Gastroesophageal sphincter (tissue), 4 donors: ENCODE results near the gene CALHM2. TPM values are rescaled to one million over a fixed set of nuclear protein-coding genes. Genes with fewer than 3 reads are reported as not detected.

Experiments used
- ATAC-seq: fragments of 150-250 bp; one replicate; pipeline ENCODE4 v1.9.1; 2016; ENCODE audit warnings: mild to moderate bottlenecking, moderate library complexity
- H3K27ac ChIP-seq, 4 donors: fragments of 200-600 bp; sonication (generic) in 3 of 4; 1 replicate in 3 of 4; 2 replicates in 1 of 4; pipeline ENCODE4 v1.5.1; 2016 to 2019
- H3K27me3 ChIP-seq: fragments of 200-600 bp; sonication (generic); one replicate; pipeline ENCODE4 v1.5.1; 2019
- H3K36me3 ChIP-seq, 2 donors: fragments of 200-600 bp; sonication (generic); one replicate each; pipeline ENCODE4 v1.5.1; 2019; ENCODE audit warnings: control low read depth in 1 of 2
- H3K4me1 ChIP-seq, 3 donors: fragments of 200-600 bp; sonication (generic); 1 replicate in 2 of 3; 2 replicates in 1 of 3; pipeline ENCODE4 v1.5.1; 2016 to 2019; ENCODE audit warnings: control low read depth in 2 of 3
- H3K4me3 ChIP-seq, 2 donors: fragments of 200-600 bp; sonication (generic); one replicate each; pipeline ENCODE4 v1.5.1; 2019; ENCODE audit warnings: mild to moderate bottlenecking in 1 of 2, moderate library complexity in 1 of 2
- H3K9me3 ChIP-seq, 3 donors: fragments of 200-600 bp; sonication (generic); one replicate each; pipeline ENCODE4 v1.5.1; 2017 to 2019; ENCODE audit warnings: control low read depth in 2 of 3
- EP300 ChIP-seq: sonication (generic); formaldehyde crosslinking; IDR thresholded peaks from one replicate; pipeline ENCODE4 v1.6.1; 2017; ENCODE audit warnings: antibody characterized with exemption, mild to moderate bottlenecking
- POLR2A ChIP-seq, 2 donors: fragments of 450-650 bp; IDR thresholded peaks; one replicate each; pipeline ENCODE4 v1.6.1; 2017; ENCODE audit warnings: antibody characterized with exemption in 2 of 2, mild to moderate bottlenecking in 2 of 2, moderate library complexity in 1 of 2
- POLR2AphosphoS5 ChIP-seq: sonication (generic); formaldehyde crosslinking; IDR thresholded peaks from one replicate; pipeline ENCODE4 v1.6.1; 2017; ENCODE audit warnings: antibody characterized with exemption
- WGBS, 2 donors: methylation state at CpG; one replicate each; pipeline ENCODE4 v1.1.5; 2018; ENCODE audit warnings: low coverage in 1 of 2; 5-methylcytosine and 5-hydroxymethylcytosine counted together
- total RNA-seq, 4 donors: library from RNA; depleted of rRNA; stranded (reverse); fragments of >200 nt; gene quantifications; one replicate each; pipeline ENCODE4 v1.1.0, GENCODE V29; 2016
- TF ChIP-seq, protein P1 (sequence below), 4 experiments: fragments of 200-600 bp in 2 of 4; fragments of 450-650 bp in 2 of 4; sonication (generic) in 1 of 4; IDR thresholded peaks; one replicate each; pipeline ENCODE4 v1.5.1; 2017 to 2019; ENCODE audit warnings: antibody characterized with exemption in 4 of 4, mild to moderate bottlenecking in 2 of 4, moderate library complexity in 2 of 4

Gene CALHM2, protein sequence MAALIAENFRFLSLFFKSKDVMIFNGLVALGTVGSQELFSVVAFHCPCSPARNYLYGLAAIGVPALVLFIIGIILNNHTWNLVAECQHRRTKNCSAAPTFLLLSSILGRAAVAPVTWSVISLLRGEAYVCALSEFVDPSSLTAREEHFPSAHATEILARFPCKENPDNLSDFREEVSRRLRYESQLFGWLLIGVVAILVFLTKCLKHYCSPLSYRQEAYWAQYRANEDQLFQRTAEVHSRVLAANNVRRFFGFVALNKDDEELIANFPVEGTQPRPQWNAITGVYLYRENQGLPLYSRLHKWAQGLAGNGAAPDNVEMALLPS
- total RNA-seq: 10 to 100 TPM; 30.8 to 69.3 (median 49.6) TPM

DNA sequence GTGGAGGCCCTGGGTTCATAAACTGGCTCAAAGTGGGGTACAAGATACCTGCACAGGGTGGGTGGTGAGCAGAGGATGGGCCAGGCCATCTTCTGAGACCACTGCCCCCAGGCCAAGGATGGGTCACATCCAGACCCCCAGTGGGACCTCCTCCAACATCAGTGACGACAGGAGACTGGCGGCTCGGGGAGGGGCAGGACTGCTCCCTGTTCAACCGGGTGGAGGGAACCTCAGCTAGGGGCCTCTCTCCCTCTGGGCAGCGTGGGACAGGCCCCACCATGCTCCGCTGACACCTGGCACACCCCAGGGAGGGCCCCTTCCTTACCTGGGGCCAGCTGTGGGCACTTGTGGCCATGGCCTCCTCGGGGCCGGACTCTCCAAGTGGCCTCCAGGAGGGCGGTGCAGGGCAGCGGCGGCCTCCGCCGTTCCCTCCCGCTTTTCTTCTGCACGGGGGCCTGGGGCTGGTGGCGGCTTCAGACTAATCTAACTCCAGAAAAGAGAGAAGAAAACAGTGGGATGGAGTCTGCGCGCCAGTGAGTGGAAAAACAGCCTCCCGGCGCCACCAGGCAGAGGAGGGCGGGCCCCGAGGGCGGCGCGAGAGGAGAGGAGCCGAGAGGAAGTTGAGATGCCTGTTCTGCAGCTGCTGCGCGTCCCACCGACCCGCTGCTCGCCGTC lies at the start of gene CALHM2:
CALHM2 (minus strand) TSS at position 540 of the 675 bp plus-strand sequence. CDS start 2,429 bp downstream, outside the sequence.
- 0 to 2% methylated on average over 1 to 12 of the region's 32 CpGs for WGBS, 2 donors
- TF ChIP-seq, protein P1, sequence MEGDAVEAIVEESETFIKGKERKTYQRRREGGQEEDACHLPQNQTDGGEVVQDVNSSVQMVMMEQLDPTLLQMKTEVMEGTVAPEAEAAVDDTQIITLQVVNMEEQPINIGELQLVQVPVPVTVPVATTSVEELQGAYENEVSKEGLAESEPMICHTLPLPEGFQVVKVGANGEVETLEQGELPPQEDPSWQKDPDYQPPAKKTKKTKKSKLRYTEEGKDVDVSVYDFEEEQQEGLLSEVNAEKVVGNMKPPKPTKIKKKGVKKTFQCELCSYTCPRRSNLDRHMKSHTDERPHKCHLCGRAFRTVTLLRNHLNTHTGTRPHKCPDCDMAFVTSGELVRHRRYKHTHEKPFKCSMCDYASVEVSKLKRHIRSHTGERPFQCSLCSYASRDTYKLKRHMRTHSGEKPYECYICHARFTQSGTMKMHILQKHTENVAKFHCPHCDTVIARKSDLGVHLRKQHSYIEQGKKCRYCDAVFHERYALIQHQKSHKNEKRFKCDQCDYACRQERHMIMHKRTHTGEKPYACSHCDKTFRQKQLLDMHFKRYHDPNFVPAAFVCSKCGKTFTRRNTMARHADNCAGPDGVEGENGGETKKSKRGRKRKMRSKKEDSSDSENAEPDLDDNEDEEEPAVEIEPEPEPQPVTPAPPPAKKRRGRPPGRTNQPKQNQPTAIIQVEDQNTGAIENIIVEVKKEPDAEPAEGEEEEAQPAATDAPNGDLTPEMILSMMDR (IDR thresholded peaks at IDR 0.05): no peak
- TF ChIP-seq POLR2AphosphoS5 (no peak), POLR2A (IDR thresholded peaks at IDR 0.05) (peak; percentile 24 to 37), EP300 (no peak)
- no peaks in the 10 kb centered on the region for H3K27me3 ChIP-seq
- peak within 1 kb of the TSS; percentile 58 to 76 for H3K4me3 ChIP-seq
- peak within 1 kb of the TSS; percentile 39 to 91 (median 90) for H3K27ac ChIP-seq
- peaks cover 0 to 61% (median 42%) of the 10 kb centered on the region in 3 donors for H3K4me1 ChIP-seq
- H3K9me3 ChIP-seq: no peaks in the 10 kb centered on the region
- H3K36me3 ChIP-seq: peaks cover 0 to 35% of the 10 kb centered on the region in 2 donors
- ATAC-seq: peak; percentile 55

DNA sequence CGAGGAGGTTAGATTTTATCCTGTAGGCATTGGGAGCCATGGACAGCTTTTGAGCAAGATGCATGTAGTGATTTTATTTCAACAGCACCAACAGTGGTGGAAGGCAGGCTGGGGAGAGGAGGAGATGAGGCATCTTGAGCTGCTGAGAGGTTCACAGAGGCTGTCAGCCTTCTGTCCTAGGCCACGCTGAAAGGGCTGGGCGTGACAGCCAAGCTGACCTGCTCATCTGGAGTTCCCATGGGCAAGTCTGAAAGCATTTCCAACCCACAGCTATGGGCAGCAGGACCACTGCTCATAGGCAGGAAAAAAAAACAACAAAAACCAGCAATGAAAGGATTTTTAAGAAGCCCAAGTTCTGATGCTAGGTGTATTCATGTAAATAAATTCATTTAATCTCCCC lies 49.0 kb upstream of the CALHM2 start:
- WGBS, 2 donors: 78 to 100% methylated on average over 1 to 2 of the region's 3 CpGs
- ATAC-seq: no peak
- TF ChIP-seq, protein P1 (IDR thresholded peaks at IDR 0.05): no peak
- TF ChIP-seq POLR2AphosphoS5: no peak
- no peak for TF ChIP-seq POLR2A (IDR thresholded peaks at IDR 0.05)
- TF ChIP-seq EP300: no peak
- Histone ChIP-seq H3K9me3 (no peaks in the 10 kb centered on the region), H3K4me3 (no peak overlapping the region), H3K36me3 (no peaks in the 10 kb centered on the region), H3K4me1 (peaks cover 0 to 8% (median 3%) of the 10 kb centered on the region in 3 donors), H3K27ac (no peak overlapping the region), H3K27me3 (peaks cover 26% of the 10 kb centered on the region)

DNA sequence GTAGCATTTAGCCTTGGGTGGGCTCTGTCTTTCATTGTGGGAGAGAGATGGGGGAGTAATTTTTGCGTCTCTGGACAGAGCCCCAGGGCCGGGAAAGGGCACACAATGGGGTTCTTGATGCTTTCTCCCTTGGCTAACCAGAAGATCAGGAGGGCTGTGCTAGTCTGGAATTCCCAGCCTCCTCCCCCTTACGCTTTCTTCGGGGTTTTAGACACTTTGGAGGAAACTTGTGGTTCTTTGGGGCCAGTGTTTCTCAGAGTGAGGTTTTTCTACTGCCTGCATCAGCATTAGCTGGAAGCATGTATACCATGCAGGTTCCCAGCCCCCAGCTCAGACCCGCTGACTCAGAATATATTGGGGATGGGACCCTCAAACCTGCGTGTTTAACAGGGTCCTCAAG lies 48.3 kb upstream of the CALHM2 start:
- Histone ChIP-seq H3K4me3 (no peak overlapping the region), H3K9me3 (no peaks in the 10 kb centered on the region), H3K4me1 (peaks cover 0 to 8% (median 3%) of the 10 kb centered on the region in 3 donors), H3K27ac (no peak overlapping the region), H3K27me3 (peaks cover 33% of the 10 kb centered on the region), H3K36me3 (no peaks in the 10 kb centered on the region)
- 80% methylated on average over 1 of the region's 6 CpGs; no CpG with 5 or more reads in 1 of the 2 donors for WGBS, 2 donors
- ATAC-seq: no peak
- TF ChIP-seq, protein P1 (IDR thresholded peaks at IDR 0.05): no peak
- TF ChIP-seq POLR2A (IDR thresholded peaks at IDR 0.05) (no peak), POLR2AphosphoS5 (no peak), EP300 (no peak)

DNA sequence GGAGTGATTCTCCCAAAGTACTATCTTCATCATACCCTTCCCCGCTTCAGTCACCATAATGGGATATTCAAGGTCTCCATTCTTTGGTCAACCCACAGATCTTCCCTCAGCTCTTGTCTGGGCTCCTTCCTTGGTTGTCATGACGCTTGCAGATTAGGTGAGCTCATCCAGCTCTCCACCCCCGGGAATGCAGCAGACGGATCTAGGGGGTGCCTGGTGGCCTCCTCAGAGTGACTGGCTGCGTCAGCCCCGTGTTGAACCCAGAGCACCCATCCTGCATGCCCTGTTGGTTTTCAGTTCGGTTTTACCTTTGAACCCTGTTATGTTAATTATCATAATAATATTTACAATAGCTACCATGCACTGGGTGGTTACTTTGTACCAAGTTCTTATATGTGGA lies 47.7 kb upstream of the CALHM2 start:
- Histone ChIP-seq H3K27ac (no peak overlapping the region), H3K4me3 (no peak overlapping the region), H3K9me3 (no peaks in the 10 kb centered on the region), H3K27me3 (peaks cover 39% of the 10 kb centered on the region), H3K4me1 (peaks cover 0 to 9% (median 3%) of the 10 kb centered on the region in 3 donors), H3K36me3 (no peaks in the 10 kb centered on the region)
- 62 to 67% methylated on average over 5 to 7 of the region's 7 CpGs for WGBS, 2 donors
- ATAC-seq: no peak
- TF ChIP-seq, protein P1 (IDR thresholded peaks at IDR 0.05): no peak
- TF ChIP-seq POLR2AphosphoS5 (no peak), POLR2A (IDR thresholded peaks at IDR 0.05) (no peak)
